Upper lobe of right lung (tissue), 1 donor: ENCODE measurements around the gene TBC1D2B. TPM values are rescaled to one million over a fixed set of nuclear protein-coding genes. Genes with fewer than 3 reads are reported as not detected.
A peak's percentile ranks its signal among the peaks of the same experiment; 100 is the strongest.

Experiments
- ATAC-seq: fragments of 200-7000 bp; cut with Tn5 transposase; one replicate; pipeline ENCODE4 v1.9.1; 2020; ENCODE audit warnings: mild to moderate bottlenecking, moderate library complexity
- DNase-seq: peaks from one replicate; pipeline ENCODE4 v3.0.0-alpha.2; 2020
- H3K27ac ChIP-seq: fragments of 200-600 bp; one replicate; pipeline ENCODE4 v1.8.0; 2022
- H3K27me3 ChIP-seq: fragments of 200-600 bp; one replicate; pipeline ENCODE4 v1.8.0; 2022; ENCODE audit warnings: mild to moderate bottlenecking
- H3K36me3 ChIP-seq: fragments of 200-600 bp; one replicate; pipeline ENCODE4 v1.8.0; 2022
- H3K4me1 ChIP-seq: fragments of 200-600 bp; one replicate; pipeline ENCODE4 v1.8.0; 2022
- H3K4me3 ChIP-seq: fragments of 200-600 bp; one replicate; pipeline ENCODE4 v1.8.0; 2022; ENCODE audit warnings: mild to moderate bottlenecking
- H3K9me3 ChIP-seq: fragments of 200-600 bp; one replicate; pipeline ENCODE4 v1.8.0; 2022
- CTCF ChIP-seq: fragments of 200-600 bp; IDR thresholded peaks from one replicate; pipeline ENCODE4 v1.8.0; 2022; ENCODE audit warnings: antibody characterized with exemption
- intact Hi-C: fragments of 100-400 bp; cut with DNase I; formaldehyde crosslinking; loops from one replicate; pipeline ENCODE4 v1.11.0; 2022
- total RNA-seq: library from RNA; stranded (reverse); fragmentation: NEBNext Ultra II Directional; extraction: Animal tissue kit (Norgen Biotek cat#: 25700); gene quantifications from one replicate; pipeline ENCODE4 v1.2.1, GENCODE V29; 2021
- donor health status: DM: no; HTN: yes; CAD: no; lungs with severe emphysema.

Gene TBC1D2B
- total RNA-seq, 1 donor from 2014 or later, result 88.7 TPM

GRCh38 chr15:78093242-78094020, 15.9 kb upstream of the TBC1D2B start:
- intact Hi-C loops, result no loop called here
- peaks cover 18% of the 10 kb centered on the region for H3K4me1 ChIP-seq
- DNase-seq (no peak), ATAC-seq (peak; percentile 62)
- H3K36me3 ChIP-seq, result no peaks in the 10 kb centered on the region
- peak overlapping the region; percentile 58 for H3K27ac ChIP-seq
- no peaks in the 10 kb centered on the region for H3K27me3 ChIP-seq
- no peak for TF ChIP-seq CTCF
- H3K9me3 ChIP-seq, result no peaks in the 10 kb centered on the region
- no peak overlapping the region for H3K4me3 ChIP-seq

- no peak for ATAC-seq
- H3K27me3 ChIP-seq, result no peaks in the 10 kb centered on the region
- H3K4me1 ChIP-seq, result peaks cover 19% of the 10 kb centered on the region
- no peak for TF ChIP-seq CTCF
- no peaks in the 10 kb centered on the region for H3K36me3 ChIP-seq
- no peak within 1 kb of the TSS for H3K4me3 ChIP-seq
- peak within 1 kb of the TSS; percentile 58 for H3K27ac ChIP-seq
- no peak for DNase-seq
- intact Hi-C loops, result no loop called here
- no peaks in the 10 kb centered on the region for H3K9me3 ChIP-seq
These were observed 14.9 kb upstream of the TBC1D2B start, which contains the start of gene SH2D7 for GRCh38 chr15:78092261-78093041. TSS of gene SH2D7 (plus strand) at chr15:78092561. CDS start at chr15:78092585, 24 bp downstream.

GRCh38 chr15:78090422-78091063, 13.0 kb upstream of the TBC1D2B start:
- H3K27ac ChIP-seq, result no peak overlapping the region
- no peak for DNase-seq
- peaks cover 19% of the 10 kb centered on the region for H3K4me1 ChIP-seq
- no peaks in the 10 kb centered on the region for H3K9me3 ChIP-seq
- H3K4me3 ChIP-seq, result no peak overlapping the region
- ATAC-seq, result no peak
- no peaks in the 10 kb centered on the region for H3K36me3 ChIP-seq
- TF ChIP-seq CTCF, result no peak
- intact Hi-C loops, result no loop called here
- H3K27me3 ChIP-seq, result no peaks in the 10 kb centered on the region

- Histone ChIP-seq H3K27ac (no peak overlapping the region), H3K4me1 (peaks cover 23% of the 10 kb centered on the region), H3K4me3 (no peak overlapping the region), H3K27me3 (no peaks in the 10 kb centered on the region), H3K9me3 (no peaks in the 10 kb centered on the region), H3K36me3 (no peaks in the 10 kb centered on the region)
- intact Hi-C loops, result no loop called here
- TF ChIP-seq CTCF, result no peak
- DNase-seq, result no peak
- ATAC-seq, result no peak
These were observed 11.2 kb upstream of the TBC1D2B start for GRCh38 chr15:78088773-78089080.

- peak; percentile 68 for ATAC-seq
- no peaks in the 10 kb centered on the region for H3K9me3 ChIP-seq
- no peak overlapping the region for H3K4me3 ChIP-seq
- intact Hi-C loops, result no loop called here
- no peaks in the 10 kb centered on the region for H3K27me3 ChIP-seq
- H3K27ac ChIP-seq, result no peak overlapping the region
- H3K4me1 ChIP-seq, result peaks cover 26% of the 10 kb centered on the region
- TF ChIP-seq CTCF, result no peak
- no peaks in the 10 kb centered on the region for H3K36me3 ChIP-seq
- no peak for DNase-seq
These were observed 10.7 kb upstream of the TBC1D2B start for GRCh38 chr15:78087951-78088772.
